ENCODE data around the gene RBL2. TPM values are rescaled to one million over a fixed set of nuclear protein-coding genes. Genes with fewer than 3 reads are reported as not detected.

Gene RBL2
- total and polyA plus RNA-seq, 2 of the 13 experiments (the other 11 are each of a cell fraction or from before 2014, with no cell fraction given): 41.2 to 60.9 TPM

DNA sequence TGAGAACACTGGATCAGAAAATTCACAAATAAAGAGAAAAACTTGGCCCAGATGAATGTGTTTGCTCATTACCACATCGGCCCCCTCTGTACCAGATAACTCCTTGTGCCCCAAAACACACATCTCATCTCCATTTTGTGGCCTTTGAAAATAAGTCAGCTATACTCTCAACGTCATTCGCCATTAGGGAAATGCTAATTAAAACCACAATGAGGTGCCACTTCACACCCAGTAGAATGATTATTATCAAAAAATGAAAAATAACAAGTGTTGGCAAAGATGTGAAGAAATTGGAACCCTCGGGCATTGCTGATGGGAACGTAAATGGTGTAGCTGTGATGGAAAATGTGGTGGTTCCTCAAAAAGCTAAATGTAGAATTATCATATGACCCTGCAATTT is 103.4 kb downstream of the RBL2 start:
- BruUV-seq (replicated peaks): no TSS peak
- Histone ChIP-seq H3K79me2 (ENCODE audit: insufficient read depth, low read length) (no peaks in the 10 kb centered on the region), H3K36me3 (replicated peaks in 1 of 2; ENCODE audit: control insufficient read depth in 1 of 2, insufficient read depth in 2 of 2, low read length in 2 of 2) (no peaks in the 10 kb centered on the region)

More for the DNA sequence above, 103.4 kb downstream of the RBL2 start:
- Histone ChIP-seq H3K4me3 (replicated peaks in 1 of 3; ENCODE audit: insufficient read depth in 1 of 3, low read depth in 2 of 3, low read length in 3 of 3) (no peak overlapping the region), H4K20me1 (ENCODE audit: insufficient read depth, low read length) (no peaks in the 10 kb centered on the region), H3K27me3 (ENCODE audit: control insufficient read depth in 1 of 2, insufficient read depth in 2 of 2, low read length in 2 of 2) (no peaks in the 10 kb centered on the region), H3K9ac (ENCODE audit: insufficient read depth, low read depth, low read length) (no peak overlapping the region), H2AFZ (ENCODE audit: low read length) (no peak overlapping the region), H3K27ac (ENCODE audit: extremely low read length, insufficient read depth, low read length) (no peak overlapping the region), H3K4me2 (ENCODE audit: low read depth, low read length) (no peak overlapping the region), H3K4me1 (ENCODE audit: insufficient read depth, low read length) (peaks cover 65% of the 10 kb centered on the region), H3K9me3 (ENCODE audit: low read length) (no peaks in the 10 kb centered on the region)
- intact Hi-C loops (cut with micrococcal nuclease; ENCODE audit: unreplicated experiment) (no loop called here), in situ Hi-C loops (cut with HindIII; ENCODE audit: extremely low pct_ligation_motif_present, low pct_unique_long_range_greater_than_20kb) (no loop called here)
- DNase-seq (ENCODE audit: low spot score) (no peak), ATAC-seq (no peak), FAIRE-seq (no peak)
- ChIA-PET POLR2A (interaction anchor here (1.6 kb wide), 1 partner anchor 14 kb away, joined by 4 read pairs; no protein-coding TSS in a partner anchor), CTCF (ENCODE audit: low intra/inter-chr PET ratio, low total read pairs) (no interaction called here)
- TF ChIP-seq ZBTB3 (CRISPR knock-in tag; IDR thresholded peaks at IDR 0.05; ENCODE audit: borderline replicate concordance, low read depth) (no peak), FOXK1 (CRISPR knock-in tag; IDR thresholded peaks at IDR 0.05; ENCODE audit: borderline replicate concordance, low read depth) (no peak), ZNF282 (IDR thresholded peaks at IDR 0.05; ENCODE audit: partially characterized antibody) (no peak), NBN (conservative IDR thresholded peaks at IDR 0.05) (no peak), IKZF5 (CRISPR knock-in tag; IDR thresholded peaks at IDR 0.05) (no peak), ZNF121 (CRISPR knock-in tag; IDR thresholded peaks at IDR 0.05) (no peak), STAG1 (CRISPR knock-in tag; IDR thresholded peaks at IDR 0.05) (no peak), ZBTB25 (CRISPR knock-in tag; IDR thresholded peaks at IDR 0.05) (no peak), ZNF501 (CRISPR knock-in tag; IDR thresholded peaks at IDR 0.05) (no peak), ATF7-NPFF (CRISPR knock-in tag; IDR thresholded peaks at IDR 0.05; ENCODE audit: low read depth) (no peak), SMAD9 (CRISPR knock-in tag; IDR thresholded peaks at IDR 0.05) (no peak), BCL3 (CRISPR knock-in tag; IDR thresholded peaks at IDR 0.05) (no peak)
- TF ChIP-seq, protein P1, sequence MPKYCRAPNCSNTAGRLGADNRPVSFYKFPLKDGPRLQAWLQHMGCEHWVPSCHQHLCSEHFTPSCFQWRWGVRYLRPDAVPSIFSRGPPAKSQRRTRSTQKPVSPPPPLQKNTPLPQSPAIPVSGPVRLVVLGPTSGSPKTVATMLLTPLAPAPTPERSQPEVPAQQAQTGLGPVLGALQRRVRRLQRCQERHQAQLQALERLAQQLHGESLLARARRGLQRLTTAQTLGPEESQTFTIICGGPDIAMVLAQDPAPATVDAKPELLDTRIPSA (CRISPR knock-in tag; IDR thresholded peaks at IDR 0.05; ENCODE audit: borderline replicate concordance): no peak
- 68% methylated on average over 5 of the region's 5 CpGs for WGBS (ENCODE audit: low lambda C conversion rate)

Data from HepG2 (cell line).